Stimulated activated CD4-positive, alpha-beta T cell treated with anti-CD3 and anti-CD28 coated beads, Interleukin-2, amount 100 ng/mL, for 24 hours (primary cell): ENCODE data around the gene SNX15.

ENCODE experiments used
- DNase-seq, 2 donors: peaks; one replicate each; pipeline ENCODE4 v3.0.0-alpha.2; 2020

Gene SNX15

DNA sequence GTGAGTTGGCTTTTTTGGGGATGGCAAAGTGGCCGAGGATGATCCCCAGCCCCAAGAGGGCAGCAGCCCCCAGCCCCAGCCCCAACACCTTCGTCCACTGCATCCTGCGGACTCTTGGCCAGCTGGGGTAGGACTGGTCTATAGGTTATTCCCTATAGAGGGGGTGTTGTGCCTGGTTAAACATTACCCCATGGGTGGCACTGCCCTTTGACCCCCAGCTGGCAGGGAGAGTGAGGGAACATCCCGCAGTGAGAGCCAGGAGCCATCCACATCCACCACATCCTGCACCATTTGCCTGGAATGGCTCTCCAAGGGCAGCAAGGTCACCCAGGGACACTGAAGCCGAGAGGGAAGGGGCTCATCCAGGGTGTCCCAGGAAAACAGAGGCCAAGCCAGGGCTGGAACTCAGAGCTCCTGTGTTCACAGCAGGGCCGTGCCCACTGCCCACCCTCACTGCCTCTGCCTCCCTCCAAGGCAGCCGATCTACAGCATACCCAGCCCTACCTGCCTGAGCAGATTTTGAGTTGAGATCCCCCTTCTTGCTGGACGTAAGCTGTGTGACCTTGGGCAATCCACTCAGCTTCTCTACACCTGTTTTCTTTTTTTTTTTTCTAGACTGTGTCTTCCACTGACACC is 31.3 kb downstream of the SNX15 start, which contains the start of gene NAALADL1:
Gene NAALADL1 (minus strand): TSS at position 135 of the 636 bp plus-strand sequence. CDS start 32 bp downstream, at position 103.
- DNase-seq: no peak

DNA sequence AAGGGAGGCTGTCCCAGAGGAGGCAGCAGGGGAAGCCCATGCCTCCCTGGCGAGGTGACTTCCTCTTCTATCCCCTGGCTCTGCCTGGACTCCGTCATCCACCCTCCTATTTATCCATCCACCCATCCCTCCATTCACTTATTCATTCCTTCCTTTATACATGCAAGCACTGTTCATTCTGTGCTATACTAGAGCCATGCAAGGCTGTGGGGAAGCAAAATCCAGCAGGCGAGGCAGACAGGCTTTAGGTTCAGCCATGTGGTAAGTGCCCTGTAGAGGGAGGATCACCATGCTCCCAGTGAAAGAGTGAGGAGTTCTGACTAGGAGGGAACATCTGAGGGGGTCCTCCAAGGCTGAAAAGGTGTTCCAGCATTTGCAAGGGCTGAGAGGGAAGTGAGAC is 32.3 kb downstream of the SNX15 start:
- DNase-seq: no peak

- DNase-seq: no peak
These were observed 33.0 kb downstream of the SNX15 start for GRCh38 chr11:65059959-65060824.

DNA sequence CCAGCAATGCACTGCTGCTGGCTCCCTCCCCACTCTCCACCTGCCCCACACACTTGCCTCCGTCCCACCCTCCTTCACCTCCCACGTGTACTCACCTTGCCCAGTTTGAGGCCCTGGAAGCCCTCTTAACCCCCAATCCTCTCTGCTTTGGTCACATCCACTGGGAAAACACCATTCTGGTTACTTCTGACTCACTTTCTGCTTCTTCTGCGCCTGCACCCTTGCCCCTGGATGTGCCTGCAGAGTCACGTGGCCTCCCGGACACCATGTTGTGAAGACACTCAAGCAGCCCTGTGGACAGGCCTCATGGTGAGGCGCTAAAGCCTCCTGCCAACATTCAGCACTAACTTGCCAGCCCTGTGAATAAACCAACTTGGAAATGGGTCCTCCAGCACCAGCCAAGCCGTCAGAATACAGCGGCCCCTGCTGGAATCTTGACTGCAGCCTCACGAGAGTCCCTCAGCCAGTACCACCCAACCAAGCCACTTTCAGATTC is 33.7 kb downstream of the SNX15 start:
- DNase-seq: no peak

GRCh38 chr11:65063532-65063931 is 36.3 kb downstream of the SNX15 start:
- no peak for DNase-seq

DNA sequence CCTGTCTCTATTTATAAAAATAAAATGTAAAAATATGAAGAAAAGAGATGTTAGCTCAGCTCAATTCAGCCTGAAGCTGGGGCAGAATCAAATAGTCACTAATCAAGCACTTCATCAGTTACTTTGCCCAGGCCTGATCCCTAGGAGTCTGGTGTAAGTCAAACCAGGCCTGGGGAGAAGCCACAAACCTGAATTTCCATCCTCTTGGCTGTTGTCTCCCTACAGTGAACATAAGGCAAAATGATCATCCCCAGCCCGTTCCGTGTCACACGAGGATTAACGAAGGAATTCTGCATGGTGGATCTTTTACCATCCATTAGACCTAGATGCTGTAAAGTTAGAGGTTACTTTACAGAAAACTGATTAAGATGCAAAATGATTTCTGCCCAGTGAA is 37.6 kb downstream of the SNX15 start:
- no peak for DNase-seq

GRCh38 chr11:65065851-65066250 is 38.6 kb downstream of the SNX15 start:
- no peak for DNase-seq

GRCh38 chr11:65066315-65066714 is 39.1 kb downstream of the SNX15 start:
- DNase-seq: no peak

GRCh38 chr11:65066805-65067291 is 39.6 kb downstream of the SNX15 start:
- DNase-seq: no peak

DNA sequence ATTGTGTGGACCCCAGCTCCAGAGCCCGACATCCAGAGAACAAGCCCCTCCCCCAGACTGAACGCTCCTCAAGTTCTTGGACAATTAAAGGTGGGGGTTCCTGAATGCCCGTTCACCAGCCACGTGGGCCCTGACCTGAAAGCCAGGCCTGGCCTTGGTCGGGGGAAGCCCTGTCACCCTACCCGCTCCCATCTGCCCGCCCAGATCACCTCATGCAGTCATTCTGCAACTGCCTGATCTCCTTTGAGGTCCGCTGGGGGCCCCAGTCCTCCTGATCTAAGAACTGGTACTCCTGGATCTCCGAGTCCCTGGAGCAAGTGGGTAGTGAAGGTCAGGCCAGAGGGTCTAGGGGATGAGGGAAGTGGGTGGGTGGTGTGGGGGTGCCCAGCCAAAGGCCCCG is 40.2 kb downstream of the SNX15 start:
- DNase-seq: no peak

- DNase-seq: no peak
These were observed 42.0 kb downstream of the SNX15 start for GRCh38 chr11:65069217-65069616.

DNA sequence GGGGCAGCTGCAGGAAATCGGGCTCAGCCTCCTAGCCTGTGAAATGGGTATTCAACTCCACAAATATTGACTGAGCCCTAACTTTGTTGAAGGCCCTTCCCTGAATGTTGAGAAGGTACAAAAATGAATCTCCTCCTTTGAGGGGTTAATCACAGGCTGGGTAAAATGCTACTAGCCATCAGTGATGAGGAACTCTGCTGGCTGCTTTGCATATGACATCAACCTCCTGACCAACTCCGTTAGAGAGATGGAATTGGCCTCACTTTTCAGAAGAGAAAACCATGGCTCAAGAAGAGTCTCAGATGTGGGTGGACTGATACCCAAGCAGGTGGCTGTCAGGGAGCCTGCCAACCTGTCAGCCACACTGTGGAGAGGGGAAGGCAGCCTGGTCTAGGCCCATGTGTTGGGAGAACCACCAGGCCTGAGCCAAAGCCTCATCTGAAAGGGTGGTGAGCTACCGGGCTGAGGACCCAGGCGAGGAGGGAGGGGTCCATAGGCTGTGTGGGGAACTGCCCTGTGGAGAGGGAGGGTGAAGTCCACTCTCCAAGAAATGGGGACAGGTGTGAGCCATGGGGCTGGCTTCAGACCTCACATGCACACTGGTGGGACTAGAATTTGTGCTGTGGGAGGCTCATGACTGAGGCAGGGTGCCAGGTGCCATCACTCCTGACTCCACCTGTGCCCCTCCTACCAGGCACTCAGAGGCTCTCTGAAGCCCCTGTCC is 44.8 kb downstream of the SNX15 start:
- no peak for DNase-seq

DNA sequence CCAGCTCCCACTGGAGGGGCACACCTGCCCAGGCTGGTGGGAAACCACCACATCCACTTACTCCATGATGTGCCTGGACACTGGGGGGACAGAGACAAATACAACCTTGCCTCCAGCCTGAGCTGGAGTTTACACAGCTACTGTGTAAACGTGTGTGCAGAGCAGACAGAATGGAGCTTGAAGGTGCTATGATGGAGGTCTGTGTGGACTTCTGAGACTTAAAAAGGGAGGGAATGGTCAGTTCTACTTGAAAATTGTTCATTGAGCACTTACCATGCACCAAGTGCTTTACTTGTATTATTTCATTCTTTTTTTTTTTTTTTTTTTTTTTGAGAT is 45.4 kb downstream of the SNX15 start:
- no peak for DNase-seq

DNA sequence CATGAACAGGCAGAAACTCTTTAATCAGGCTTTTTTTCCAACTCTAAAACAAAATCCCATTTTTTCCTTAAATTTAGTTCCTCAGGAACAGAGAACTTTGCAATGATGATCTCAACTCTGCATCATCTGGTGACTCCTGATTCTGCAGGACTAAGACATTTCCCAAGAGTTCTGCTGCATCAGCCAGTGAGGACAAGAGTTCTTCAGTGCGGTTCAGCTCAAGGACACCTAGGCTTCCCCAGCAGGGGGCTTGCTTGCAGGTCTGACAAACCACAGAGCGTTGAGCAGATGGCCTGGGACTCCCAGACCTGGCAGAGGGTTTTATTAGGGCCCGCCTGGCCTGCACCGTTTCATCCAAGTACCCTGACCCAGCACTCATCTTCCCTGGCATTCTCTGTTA is 50.2 kb downstream of the SNX15 start:
- no peak for DNase-seq

GRCh38 chr11:65078151-65078550 is 50.9 kb downstream of the SNX15 start:
- peak; percentile 72 to 75 for DNase-seq

DNA sequence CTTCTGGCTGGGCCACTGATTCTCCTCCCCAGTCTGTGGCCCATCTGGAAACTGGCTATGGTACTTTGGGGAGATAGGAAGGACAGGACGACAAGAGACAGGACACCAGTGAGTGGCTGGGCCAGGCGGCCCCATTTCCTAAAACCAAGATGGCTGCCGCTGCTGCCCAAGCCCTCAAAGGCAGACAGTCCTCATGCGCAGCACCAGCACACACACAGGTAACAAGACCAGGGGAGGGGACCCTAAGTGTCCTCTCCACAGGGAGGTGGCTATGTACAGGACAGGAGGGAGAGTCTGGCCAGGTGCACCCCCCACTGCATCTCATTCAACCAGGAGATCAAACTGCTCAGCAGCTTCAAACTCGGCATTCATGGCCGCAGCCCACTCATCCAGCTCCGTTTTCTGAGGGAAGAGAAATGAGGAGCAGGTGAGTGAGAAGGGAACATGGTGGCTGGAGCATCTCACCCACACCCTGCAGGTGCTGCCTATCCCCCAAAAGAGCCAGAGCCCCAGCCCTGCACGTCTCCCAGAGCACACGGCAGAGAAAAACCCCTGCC is 51.6 kb downstream of the SNX15 start:
- DNase-seq: no peak

DNA sequence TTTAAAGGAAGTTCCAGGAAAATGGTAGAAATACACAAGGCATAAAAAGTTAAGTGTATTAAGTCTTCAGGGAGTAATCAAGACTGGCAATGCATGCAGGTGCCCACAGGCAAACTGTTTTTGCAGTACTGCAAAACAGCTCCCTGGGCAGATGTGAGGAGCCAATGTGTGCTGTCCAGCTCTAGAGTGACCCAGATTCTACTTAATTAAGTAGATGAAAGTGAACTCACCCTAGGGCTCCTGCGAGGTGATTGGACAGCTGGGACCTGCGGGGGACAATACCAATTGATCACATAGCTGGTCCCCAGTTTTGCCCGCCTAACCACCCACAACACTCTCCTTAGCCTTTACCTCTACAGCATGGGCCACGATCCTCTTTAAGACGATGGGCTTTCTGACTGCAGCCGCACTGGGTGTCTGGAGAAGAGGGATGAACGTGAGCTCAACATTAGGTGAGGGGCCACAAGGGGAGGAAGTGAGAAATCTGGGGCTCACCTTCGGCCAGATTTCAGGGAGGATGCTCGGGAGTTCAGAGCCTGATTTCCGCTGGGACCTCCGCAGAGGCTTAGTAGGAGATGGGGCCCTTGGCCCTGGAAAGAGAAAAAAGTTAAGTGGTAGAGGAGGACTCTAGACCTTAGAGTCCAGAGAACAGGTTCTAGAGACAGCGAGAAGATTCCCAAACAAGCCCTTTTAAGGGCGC is 56.0 kb downstream of the SNX15 start:
- no peak for DNase-seq

- DNase-seq: peak; percentile 97
These were observed 56.8 kb downstream of the SNX15 start, which contains the start of the genes CDCA5 and ZFPL1 for GRCh38 chr11:65083834-65084597. CDCA5 (minus strand) TSS chr11:65084040; CDS start chr11:65083978, 62 bp downstream. ZFPL1 (plus strand) TSS chr11:65084222; CDS start chr11:65084699, 477 bp downstream.

DNA sequence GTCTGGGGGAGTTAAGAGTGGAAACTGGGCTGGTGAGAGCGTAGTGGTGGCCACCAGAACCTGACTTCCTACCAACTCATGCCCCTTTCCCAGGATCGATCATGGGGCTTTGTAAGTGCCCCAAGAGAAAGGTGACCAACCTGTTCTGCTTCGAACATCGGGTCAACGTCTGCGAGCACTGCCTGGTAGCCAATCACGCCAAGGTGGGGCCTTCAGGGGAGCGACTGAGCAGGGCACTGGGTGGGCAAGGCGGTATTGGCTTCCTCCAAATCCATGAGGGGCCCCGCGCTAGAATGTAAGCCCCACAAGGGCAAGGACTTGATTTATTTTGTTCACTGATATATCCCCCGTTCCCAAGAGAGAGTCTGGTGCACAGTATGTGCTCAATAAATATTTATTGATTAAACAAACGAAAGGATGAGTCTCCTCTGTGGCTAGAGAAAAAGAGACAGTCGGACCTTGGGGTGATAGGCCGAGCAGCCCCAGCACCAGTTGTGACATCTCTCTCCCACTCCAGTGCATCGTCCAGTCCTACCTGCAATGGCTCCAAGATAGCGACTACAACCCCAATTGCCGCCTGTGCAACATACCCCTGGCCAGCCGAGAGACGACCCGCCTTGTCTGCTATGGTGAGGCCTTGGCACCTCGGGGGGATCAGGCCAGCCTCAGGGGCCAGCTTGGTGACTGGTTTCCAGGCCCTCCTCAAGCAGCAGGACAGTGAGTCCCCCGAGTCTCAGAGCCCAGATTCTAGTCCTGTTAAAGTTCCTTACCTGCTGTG is 57.5 kb downstream of the SNX15 start:
- DNase-seq: no peak

DNA sequence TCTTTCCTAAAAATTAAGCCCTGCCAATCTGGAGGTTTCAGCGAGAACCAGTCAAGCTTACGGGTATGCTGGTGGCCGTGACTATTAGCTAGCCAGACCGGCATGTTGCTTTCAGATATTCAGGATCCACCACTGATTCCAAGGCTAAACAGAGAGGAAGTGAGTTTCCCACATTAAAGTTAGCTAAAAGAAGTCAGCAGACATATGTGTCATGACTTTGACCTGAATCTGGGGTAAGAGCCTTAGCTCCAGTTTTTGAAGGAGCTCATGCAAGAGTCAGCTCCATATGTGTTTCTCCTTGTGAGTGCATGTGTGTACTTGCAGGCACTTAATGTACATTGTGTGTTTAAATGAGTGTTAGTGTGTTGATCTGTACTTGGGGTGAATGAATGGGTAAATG is 58.2 kb downstream of the SNX15 start:
- DNase-seq: no peak

DNA sequence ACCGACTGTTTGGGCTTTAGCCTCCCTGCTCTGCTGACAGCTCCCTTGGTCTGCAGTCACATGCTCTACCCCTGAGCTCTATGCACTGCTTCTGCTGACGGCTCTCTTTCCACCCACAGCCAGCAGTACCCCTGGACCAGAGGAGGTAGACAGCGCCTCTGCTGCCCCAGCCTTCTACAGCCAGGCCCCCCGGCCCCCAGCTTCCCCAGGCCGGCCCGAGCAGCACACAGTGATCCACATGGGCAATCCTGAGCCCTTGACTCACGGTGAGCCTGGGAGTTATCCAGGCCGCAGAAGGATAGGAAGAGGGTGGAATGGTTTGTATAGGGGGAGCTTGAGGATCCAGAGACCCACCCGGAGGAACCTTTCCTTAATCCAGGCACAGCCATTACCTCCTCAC is 59.6 kb downstream of the SNX15 start:
- DNase-seq: no peak
